ENCODE data around the gene REM2. TPM values are rescaled to one million over a fixed set of nuclear protein-coding genes. Genes with fewer than 3 reads are reported as not detected.
"Not testable (repeated sequence)": the region's sequence is repeated elsewhere in the genome, so short reads cannot be mapped to it uniquely, and the experiment has no call there.

The REM2 gene
- polyA plus RNA-seq, 1 of the 3 experiments (the other 2 are of a cell fraction) = 0.26 TPM

- H3K79me2 ChIP-seq (ENCODE audit: insufficient read depth) = no peaks in the 10 kb centered on the region
- H3K27ac ChIP-seq (ENCODE audit: low read depth in 2 of 2, low read length in 1 of 2) = peak overlapping the region in 1 of 2 experiments; percentile 90; a peak in 3 of 4 replicates
- H3K4me1 ChIP-seq (ENCODE audit: control insufficient read depth in 1 of 2, insufficient read depth in 2 of 2, low read depth in 1 of 2, low read length in 1 of 2) = peaks cover 31 to 36% of the 10 kb centered on the region in 2 experiments
- H3K9me2 ChIP-seq = no peaks in the 10 kb centered on the region
- 31% methylated on average over 6 of the region's 9 CpGs for WGBS (ENCODE audit: low lambda C conversion rate)
- H3K9ac ChIP-seq = peak overlapping the region; percentile 77
- no peak for DNase-seq
- no peaks in the 10 kb centered on the region for H3K27me3 ChIP-seq (ENCODE audit: insufficient read depth)
- H2AFZ ChIP-seq (ENCODE audit: low read depth) = peak overlapping the region; percentile 88
- peaks cover 18% of the 10 kb centered on the region for H3F3A ChIP-seq (replicated peaks; ENCODE audit: insufficient read depth)
- no peaks in the 10 kb centered on the region for H3K36me3 ChIP-seq (replicated peaks in 1 of 2; ENCODE audit: control insufficient read depth in 1 of 2, insufficient read depth in 2 of 2, low read length in 1 of 2)
- ChIA-PET POLR2A (interaction anchor here (1.1 to 1.4 kb wide), 2 partner anchors 28 to 48 kb away, joined by 3 to 4 read pairs; no protein-coding TSS in a partner anchor), CTCF (interaction anchor here (0.6 to 18.5 kb wide), 14 partner anchors 12 to 302 kb away, joined by 3 to 472 read pairs (median 5); partner anchors contain the start of genes MMP14, MRPL52, REM2 and SLC7A7)
- TF ChIP-seq YY1 (IDR thresholded peaks at IDR 0.05; ENCODE audit: low read depth) = no peak
- peak; percentile 19; the same call in 1 of the 2 replicates for TF ChIP-seq NFIC (IDR thresholded peaks at IDR 0.05; ENCODE audit: borderline replicate concordance)
- no peak for TF ChIP-seq CHD2 (IDR thresholded peaks at IDR 0.05; ENCODE audit: low read length, partially characterized antibody)
- no peak for TF ChIP-seq ELF1 (IDR thresholded peaks at IDR 0.05)
- TF ChIP-seq TAF1 (IDR thresholded peaks at IDR 0.05; ENCODE audit: borderline replicate concordance, low read depth, low read length) = no peak
- TF ChIP-seq FOSL2 (IDR thresholded peaks at IDR 0.05; ENCODE audit: borderline replicate concordance, low read depth) = no peak; the same call in 1 of the 2 replicates
- TF ChIP-seq POLR2AphosphoS5 (IDR thresholded peaks at IDR 0.05; ENCODE audit: low read depth, low read length) = no peak; the same call in 1 of the 2 replicates
- no peak for TF ChIP-seq JUND (IDR thresholded peaks at IDR 0.05)
- TF ChIP-seq TCF12 (IDR thresholded peaks at IDR 0.05) = peak; percentile 21; the same call in 1 of the 2 replicates
- TF ChIP-seq USF2 (IDR thresholded peaks at IDR 0.05; ENCODE audit: borderline replicate concordance, low read depth, low read length) = no peak
- TF ChIP-seq TEAD4 (IDR thresholded peaks at IDR 0.05; ENCODE audit: borderline replicate concordance, insufficient read depth) = no peak
- TF ChIP-seq PBX3 (IDR thresholded peaks at IDR 0.05) = peak; percentile 48; the same call in 1 of the 2 replicates
- peak overlapping the region; percentile 60 for H3K4me2 ChIP-seq
- H3K9me3 ChIP-seq = no peaks in the 10 kb centered on the region
- H3K4me3 ChIP-seq (ENCODE audit: low read depth in 2 of 2, low read length in 1 of 2) = no peak overlapping the region
- no peaks in the 10 kb centered on the region for H4K20me1 ChIP-seq (ENCODE audit: insufficient read depth)
Measured at GRCh38 chr14:22850944-22851764, 31.9 kb upstream of the REM2 start.

GRCh38 chr14:22852178-22852577 is 30.8 kb upstream of the REM2 start:
- H3K4me2 ChIP-seq; H3K4me3 ChIP-seq (ENCODE audit: low read depth in 2 of 2, low read length in 1 of 2); H3K9me2 ChIP-seq; H3K9ac ChIP-seq; H3K27me3 ChIP-seq (ENCODE audit: insufficient read depth); H4K20me1 ChIP-seq (ENCODE audit: insufficient read depth); DNase-seq; H3K79me2 ChIP-seq (ENCODE audit: insufficient read depth); H3K36me3 ChIP-seq (replicated peaks in 1 of 2; ENCODE audit: control insufficient read depth in 1 of 2, insufficient read depth in 2 of 2, low read length in 1 of 2); H3K9me3 ChIP-seq: not testable (repeated sequence)
- peak overlapping the region; percentile 98; the same call in 1 of the 2 replicates for H2AFZ ChIP-seq (ENCODE audit: low read depth)
- CTCF ChIA-PET = interaction anchor here (0.7 to 18.5 kb wide), 39 partner anchors 11 to 464 kb away, joined by 3 to 472 read pairs (median 5); partner anchors contain the start of genes LRP10, MMP14, MRPL52 and OXA1L
- 85% methylated on average over 12 of the region's 12 CpGs for WGBS (ENCODE audit: low lambda C conversion rate)
- peaks cover 18% of the 10 kb centered on the region for H3F3A ChIP-seq (replicated peaks; ENCODE audit: insufficient read depth)
- H3K4me1 ChIP-seq (ENCODE audit: control insufficient read depth in 1 of 2, insufficient read depth in 2 of 2, low read depth in 1 of 2, low read length in 1 of 2) = peaks cover 31 to 36% of the 10 kb centered on the region in 2 experiments
- H3K27ac ChIP-seq (ENCODE audit: low read depth in 2 of 2, low read length in 1 of 2) = peak overlapping the region in 1 of 2 experiments; percentile 90; a peak in 2 of 4 replicates
- POLR2A ChIA-PET = interaction anchor here (0.6 to 1.1 kb wide), 2 partner anchors 29 to 157 kb away, joined by 5 to 7 read pairs; no protein-coding TSS in a partner anchor
